Measurements from ENCODE around the gene PTCHD4.

DNA sequence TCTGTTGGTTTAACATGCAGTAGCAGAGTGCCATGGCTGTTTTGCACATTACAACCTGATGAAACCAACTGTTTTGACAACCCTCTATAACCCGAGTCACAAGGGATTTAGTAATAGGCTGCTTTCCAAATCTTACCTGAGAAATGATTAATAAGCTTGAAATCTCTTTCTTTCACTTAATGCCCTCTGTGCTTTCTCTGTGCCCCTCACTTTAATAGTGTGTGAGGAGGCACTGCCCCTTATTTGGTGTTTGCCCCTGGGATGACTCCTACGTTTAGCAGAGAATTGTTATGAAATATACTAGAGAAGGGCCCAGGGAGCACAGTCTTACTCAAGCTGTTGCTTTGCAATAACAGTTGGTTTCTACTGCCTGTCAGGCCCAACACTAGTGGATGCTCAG, 31.0 kb upstream of the PTCHD4 start:
- no peak for TF ChIP-seq EZH2 (IDR thresholded peaks at IDR 0.05; ENCODE audit: insufficient read depth, low read length)
- TF ChIP-seq, protein P1, sequence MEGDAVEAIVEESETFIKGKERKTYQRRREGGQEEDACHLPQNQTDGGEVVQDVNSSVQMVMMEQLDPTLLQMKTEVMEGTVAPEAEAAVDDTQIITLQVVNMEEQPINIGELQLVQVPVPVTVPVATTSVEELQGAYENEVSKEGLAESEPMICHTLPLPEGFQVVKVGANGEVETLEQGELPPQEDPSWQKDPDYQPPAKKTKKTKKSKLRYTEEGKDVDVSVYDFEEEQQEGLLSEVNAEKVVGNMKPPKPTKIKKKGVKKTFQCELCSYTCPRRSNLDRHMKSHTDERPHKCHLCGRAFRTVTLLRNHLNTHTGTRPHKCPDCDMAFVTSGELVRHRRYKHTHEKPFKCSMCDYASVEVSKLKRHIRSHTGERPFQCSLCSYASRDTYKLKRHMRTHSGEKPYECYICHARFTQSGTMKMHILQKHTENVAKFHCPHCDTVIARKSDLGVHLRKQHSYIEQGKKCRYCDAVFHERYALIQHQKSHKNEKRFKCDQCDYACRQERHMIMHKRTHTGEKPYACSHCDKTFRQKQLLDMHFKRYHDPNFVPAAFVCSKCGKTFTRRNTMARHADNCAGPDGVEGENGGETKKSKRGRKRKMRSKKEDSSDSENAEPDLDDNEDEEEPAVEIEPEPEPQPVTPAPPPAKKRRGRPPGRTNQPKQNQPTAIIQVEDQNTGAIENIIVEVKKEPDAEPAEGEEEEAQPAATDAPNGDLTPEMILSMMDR (IDR thresholded peaks at IDR 0.05; ENCODE audit: insufficient read depth, low read depth, low read length) = no peak
